Lower leg skin (tissue), 3 donors: ENCODE data around the gene SMG6.

ENCODE experiments used
- CTCF ChIP-seq, 3 donors: fragments of 450-650 bp; IDR thresholded peaks; one replicate each; pipeline ENCODE4 v1.5.1; 2016; ENCODE audit warnings: antibody characterized with exemption in 3 of 3, mild to moderate bottlenecking in 3 of 3, moderate library complexity in 2 of 3
- POLR2A ChIP-seq, 2 donors: fragments of 450-650 bp; IDR thresholded peaks; one replicate each; pipeline ENCODE4 v1.6.1; 2016 to 2017; ENCODE audit warnings: antibody characterized with exemption in 2 of 2, mild to moderate bottlenecking in 1 of 2, moderate library complexity in 1 of 2

- no peak for TF ChIP-seq CTCF (IDR thresholded peaks at IDR 0.05)
- no peak for TF ChIP-seq POLR2A (IDR thresholded peaks at IDR 0.05)
Measured at GRCh38 chr17:2317796-2318195, 14.2 kb upstream of the SMG6 start.
